CD14-positive monocyte (primary cell): Measurements from ENCODE around the gene LACRT. TPM values are rescaled to one million over a fixed set of nuclear protein-coding genes. Genes with fewer than 3 reads are reported as not detected.

Source experiments
- DNase-seq, 3 donors: peaks; one replicate each; pipeline ENCODE4 v3.0.0-alpha.2; 2011 to 2022
- H2AFZ ChIP-seq: 2 replicates; pipeline ENCODE4 v1.6.0; 2012; ENCODE audit warnings: mild to moderate bottlenecking, low read depth, low read length, inconsistent platforms; ENCODE audit not compliant: insufficient read depth, poor library complexity, severe bottlenecking
- H3K27ac ChIP-seq, 2 donors: 1 replicate in 1 of 2; 2 replicates in 1 of 2; pipeline ENCODE4 v1.5.1; 2012 to 2013; ENCODE audit warnings: low read length in 2 of 2, control low read depth in 1 of 2, inconsistent platforms in 1 of 2, low read depth in 1 of 2, mild to moderate bottlenecking in 1 of 2
- H3K27me3 ChIP-seq, 2 donors: one replicate each; pipeline versions ENCODE4 v1.6.0 to v1.6.1; 2011 to 2013; ENCODE audit warnings: low read length in 2 of 2; ENCODE audit not compliant: control insufficient read depth in 2 of 2, insufficient read depth in 2 of 2
- H3K36me3 ChIP-seq, 2 donors: replicated peaks in 1 of 2; 1 replicate in 1 of 2; 2 replicates in 1 of 2; pipeline versions ENCODE4 v1.5.1 to v1.6.1; 2012 to 2013; ENCODE audit warnings: low read length in 2 of 2, control low read depth in 1 of 2, inconsistent platforms in 1 of 2, mild to moderate bottlenecking in 1 of 2; ENCODE audit not compliant: insufficient read depth in 2 of 2, control insufficient read depth in 1 of 2
- H3K4me1 ChIP-seq, 2 donors: 1 replicate in 1 of 2; 2 replicates in 1 of 2; pipeline versions ENCODE4 v1.5.1 to v1.6.1; 2012 to 2013; ENCODE audit warnings: low read length in 2 of 2, control low read depth in 1 of 2, inconsistent platforms in 1 of 2, mild to moderate bottlenecking in 1 of 2, moderate library complexity in 1 of 2; ENCODE audit not compliant: insufficient read depth in 2 of 2, control insufficient read depth in 1 of 2
- H3K4me2 ChIP-seq: replicated peaks from 2 replicates; pipeline ENCODE3; 2012; ENCODE audit warnings: low read length, moderate library complexity, mild to moderate bottlenecking; ENCODE audit not compliant: poor library complexity, severe bottlenecking; ENCODE audit errors: extremely low read depth
- H3K4me3 ChIP-seq, 3 experiments: fragments of 200-600 bp in 1 of 3; sonication (generic) in 1 of 3; replicated peaks in 1 of 3; 1 replicate in 2 of 3; 2 replicates in 1 of 3; pipeline ENCODE4 v1.5.1; 2011 to 2013; ENCODE audit warnings: low read length in 3 of 3, mild to moderate bottlenecking in 3 of 3, control low read depth in 2 of 3, low read depth in 2 of 3, inconsistent platforms in 1 of 3, moderate library complexity in 1 of 3
- H3K79me2 ChIP-seq: 2 replicates; pipeline ENCODE4 v1.6.0; 2012; ENCODE audit warnings: mild to moderate bottlenecking, control low read depth, inconsistent platforms, low read length, moderate library complexity; ENCODE audit not compliant: insufficient read depth
- H3K9ac ChIP-seq: 2 replicates; pipeline ENCODE4 v1.6.0; 2017; ENCODE audit warnings: low read length, mild to moderate bottlenecking; ENCODE audit not compliant: insufficient read depth, poor library complexity, severe bottlenecking
- H3K9me3 ChIP-seq, 2 donors: replicated peaks in 1 of 2; 1 replicate in 1 of 2; 2 replicates in 1 of 2; pipeline versions ENCODE4 v1.5.1 to v1.6.1; 2012 to 2013; ENCODE audit warnings: low read length in 2 of 2, control low read depth in 1 of 2; ENCODE audit not compliant: control insufficient read depth in 1 of 2, insufficient read depth in 1 of 2
- H4K20me1 ChIP-seq: 2 replicates; pipeline ENCODE4 v1.6.0; 2012; ENCODE audit warnings: mild to moderate bottlenecking, low read length, control low read depth, moderate library complexity; ENCODE audit not compliant: insufficient read depth
- H3K27ac Mint-ChIP-seq, 7 donors: one replicate each; pipeline ENCODE4 v1.8.0; 2020; ENCODE audit warnings: mild to moderate bottlenecking in 7 of 7, mixed read lengths in 7 of 7, moderate library complexity in 6 of 7, inconsistent platforms in 2 of 7
- H3K27me3 Mint-ChIP-seq, 3 donors: one replicate each; pipeline ENCODE4 v1.8.0; 2021 to 2022; ENCODE audit warnings: low read depth in 3 of 3, mild to moderate bottlenecking in 3 of 3, mixed read lengths in 3 of 3, moderate library complexity in 3 of 3, inconsistent platforms in 1 of 3
- H3K36me3 Mint-ChIP-seq, 2 donors: one replicate each; pipeline ENCODE4 v1.8.0; 2020; ENCODE audit warnings: mixed read lengths in 2 of 2, inconsistent platforms in 1 of 2, mild to moderate bottlenecking in 1 of 2
- H3K4me1 Mint-ChIP-seq: one replicate; pipeline ENCODE4 v1.8.0; 2020; ENCODE audit warnings: mild to moderate bottlenecking, mixed read lengths
- H3K4me3 Mint-ChIP-seq, 2 donors: one replicate each; pipeline ENCODE4 v1.8.0; 2020; ENCODE audit warnings: mild to moderate bottlenecking in 2 of 2, mixed read lengths in 2 of 2, moderate library complexity in 1 of 2
- H3K9me3 Mint-ChIP-seq, 7 donors: one replicate each; pipeline ENCODE4 v1.8.0; 2020 to 2022; ENCODE audit warnings: mixed read lengths in 7 of 7, mild to moderate bottlenecking in 6 of 7, moderate library complexity in 6 of 7, inconsistent platforms in 2 of 7
- CTCF ChIP-seq: fragments of 200-600 bp; IDR thresholded peaks from one replicate; pipeline ENCODE4 v1.8.0; 2022; ENCODE audit warnings: antibody characterized with exemption, mild to moderate bottlenecking
- WGBS: methylation state at CpG from one replicate; pipeline ENCODE4 v1.1.5; 2013; ENCODE audit warnings: missing lambda C conversion rate; ENCODE audit not compliant: insufficient coverage; 5-methylcytosine and 5-hydroxymethylcytosine counted together
- intact Hi-C, 2 donors: fragments of 100-400 bp; cut with micrococcal nuclease; formaldehyde crosslinking; loops; one replicate each; pipeline versions ENCODE4 v1.15.0 to v1.15.1; 2023
- polyA plus RNA-seq, 3 donors: library from polyadenylated mRNA; depleted of rRNA in 1 of 3; unstranded in 2 of 3; stranded (reverse) in 1 of 3; fragments of 300-500 nt in 2 of 3; fragments of >200 nt in 1 of 3; fragmentation: Illumina TruSeq in 2 of 3; gene quantifications; 1 replicate in 2 of 3; 2 replicates in 1 of 3; pipeline ENCODE4 v1.2.3, GENCODE V29; 2012 to 2021

Gene LACRT
- polyA plus RNA-seq, 3 donors, result not detected

DNA sequence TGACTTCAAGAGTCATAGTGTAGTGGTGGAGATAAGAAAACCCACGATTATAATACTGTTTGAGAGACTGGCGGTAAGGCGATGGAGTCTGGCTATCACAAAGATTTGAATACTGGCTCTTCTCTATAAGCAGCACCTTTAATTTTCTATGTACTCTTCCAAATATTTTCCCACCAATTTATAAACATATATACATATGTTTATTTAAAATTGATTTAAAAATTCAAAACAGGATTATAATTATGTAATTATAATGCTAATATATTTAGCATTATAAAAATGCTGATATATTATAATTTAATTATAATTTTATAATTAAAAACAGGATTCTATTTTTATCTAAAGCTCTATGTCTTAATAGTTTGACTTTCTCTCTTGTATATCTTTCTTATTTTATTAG is 28.9 kb upstream of the LACRT start:
- H3K4me1 ChIP-seq, result no peaks in the 10 kb centered on the region
- H3K27me3 ChIP-seq, result no peaks in the 10 kb centered on the region
- no peak overlapping the region for H3K27ac Mint-ChIP-seq
- H4K20me1 ChIP-seq, result no peaks in the 10 kb centered on the region
- no CpG with 5 or more reads among the region's 3 CpGs for WGBS
- H3K4me2 ChIP-seq, result no peak overlapping the region
- no peaks in the 10 kb centered on the region for H3K79me2 ChIP-seq
- H3K9me3 ChIP-seq, result no peaks in the 10 kb centered on the region
- no peak overlapping the region for H2AFZ ChIP-seq
- H3K27me3 Mint-ChIP-seq, result peaks cover 0 to 1% (median 1%) of the 10 kb centered on the region in 3 donors
- no peak overlapping the region for H3K4me3 Mint-ChIP-seq
- H3K9me3 Mint-ChIP-seq, result no peaks in the 10 kb centered on the region
- DNase-seq, result no peak
- TF ChIP-seq CTCF, result no peak
- intact Hi-C loops, result no loop called here
- no peak overlapping the region for H3K4me3 ChIP-seq
- no peaks in the 10 kb centered on the region for H3K36me3 ChIP-seq
- H3K27ac ChIP-seq, result no peak overlapping the region
- no peaks in the 10 kb centered on the region for H3K4me1 Mint-ChIP-seq
- H3K9ac ChIP-seq, result no peak overlapping the region
- no peaks in the 10 kb centered on the region for H3K36me3 Mint-ChIP-seq

DNA sequence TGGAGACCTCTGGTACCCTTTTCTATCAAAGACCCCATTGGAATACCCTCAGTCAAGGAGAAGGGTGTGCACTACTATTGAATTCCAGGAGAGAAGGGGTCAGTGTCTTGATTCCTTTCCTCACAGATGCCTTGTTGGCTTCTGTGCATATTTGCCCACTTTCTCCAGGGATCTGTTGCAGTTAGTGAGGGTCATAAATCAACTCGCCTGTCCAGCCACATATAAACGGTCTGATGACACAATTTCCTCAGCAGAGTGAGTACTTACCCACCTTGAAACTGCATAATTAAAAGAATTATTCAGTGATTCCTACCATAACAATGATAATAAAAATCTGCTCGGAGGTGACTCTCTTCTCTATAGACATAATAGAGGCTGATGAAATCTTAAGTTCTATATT is 27.3 kb upstream of the LACRT start:
- Histone ChIP-seq H3K27ac (no peak overlapping the region), H3K36me3 (no peaks in the 10 kb centered on the region), H3K4me1 (no peaks in the 10 kb centered on the region), H3K79me2 (no peaks in the 10 kb centered on the region), H2AFZ (no peak overlapping the region), H3K27me3 (no peaks in the 10 kb centered on the region), H3K4me2 (no peak overlapping the region), H3K9ac (no peak overlapping the region), H4K20me1 (no peaks in the 10 kb centered on the region), H3K9me3 (no peaks in the 10 kb centered on the region), H3K4me3 (no peak overlapping the region)
- H3K4me3 Mint-ChIP-seq, result no peak overlapping the region
- H3K36me3 Mint-ChIP-seq, result no peaks in the 10 kb centered on the region
- no peak for TF ChIP-seq CTCF
- H3K27me3 Mint-ChIP-seq, result peaks cover 0 to 6% (median 3%) of the 10 kb centered on the region in 3 donors
- WGBS, result 71% methylated on average over 1 of the region's 3 CpGs
- no peak overlapping the region for H3K27ac Mint-ChIP-seq
- DNase-seq, result no peak
- no peaks in the 10 kb centered on the region for H3K9me3 Mint-ChIP-seq
- intact Hi-C loops, result no loop called here
- H3K4me1 Mint-ChIP-seq, result no peaks in the 10 kb centered on the region
